Measurements from ENCODE around the gene SUPT20H.

The SUPT20H gene

DNA sequence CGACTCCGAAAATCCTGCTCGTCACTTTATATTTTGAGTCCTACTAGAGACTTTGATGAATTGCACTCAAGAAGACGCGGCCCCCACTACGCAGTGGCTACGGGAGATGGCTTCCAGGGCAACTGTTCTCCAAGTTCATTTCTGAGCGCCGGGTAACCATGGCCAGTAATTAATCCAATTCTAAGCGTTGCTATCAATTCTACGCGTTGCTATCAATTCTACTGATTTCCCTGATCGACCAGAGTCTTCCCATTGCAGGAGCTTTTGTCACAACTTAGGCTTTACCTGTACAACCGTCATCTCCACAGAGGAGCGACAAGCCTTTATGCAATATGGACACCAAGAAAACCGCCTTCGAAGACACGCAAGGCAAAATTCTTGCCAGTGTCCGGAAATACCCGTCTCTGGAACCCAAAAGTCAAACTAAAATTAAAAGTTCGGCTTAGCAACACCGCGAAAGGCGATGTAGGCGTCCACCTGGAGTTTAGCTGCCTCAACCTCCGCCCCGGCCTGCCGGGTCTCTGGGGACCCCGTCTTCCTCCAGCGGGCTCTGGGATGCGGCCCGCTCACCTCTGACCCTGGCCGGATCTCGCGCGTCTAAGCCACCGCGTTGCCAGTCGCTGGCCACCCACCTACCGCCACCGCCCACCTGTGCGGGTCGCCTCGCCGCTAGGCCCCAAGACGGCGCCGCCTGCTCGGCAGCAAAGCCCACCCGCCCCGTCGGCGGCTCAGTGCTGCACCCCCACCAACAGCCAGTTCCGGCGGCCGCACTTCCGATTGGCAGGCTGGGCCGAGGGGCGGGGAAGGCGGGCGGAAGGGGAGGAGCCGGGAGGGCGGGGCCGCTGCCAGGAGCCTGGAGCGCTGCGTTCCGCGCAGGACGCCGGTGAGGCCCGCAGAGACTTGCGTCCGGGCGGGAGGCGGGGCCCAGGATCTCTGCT lies at the start of gene SUPT20H:
Gene SUPT20H (minus strand): TSS at position 779 of the 938 bp plus-strand sequence. CDS start 8,198 bp downstream, outside the sequence.
- DNase-seq = peak; percentile 82

DNA sequence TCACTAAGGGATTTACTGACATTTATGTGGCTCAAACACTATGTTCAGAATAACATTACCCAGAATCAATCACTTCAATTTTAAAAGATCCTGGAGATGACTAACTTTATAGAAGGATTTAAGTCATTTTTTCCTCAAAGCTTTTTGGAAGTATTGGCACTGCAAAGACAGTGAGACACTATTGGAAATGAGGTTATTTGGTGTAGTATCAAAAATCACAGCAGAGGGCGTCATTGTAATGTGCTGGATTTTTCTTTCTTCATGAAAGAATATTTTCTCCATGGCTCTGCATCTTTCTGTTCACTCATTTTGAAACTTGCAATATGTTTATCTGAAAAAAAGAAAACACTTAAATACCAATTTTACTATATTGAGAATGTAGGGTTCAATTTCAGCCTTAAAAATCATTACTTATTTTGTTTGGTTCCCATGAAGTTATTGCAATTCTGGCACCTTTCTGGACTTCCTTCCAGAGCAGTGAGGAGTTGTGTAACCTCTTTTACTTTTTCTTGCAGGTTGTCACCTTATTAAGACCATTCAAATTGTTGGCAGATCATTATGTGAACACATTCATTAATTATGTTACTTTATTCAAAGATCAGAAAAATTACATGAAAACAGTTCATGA lies 49.7 kb upstream of the SUPT20H start:
- DNase-seq = peak; percentile 51

DNA sequence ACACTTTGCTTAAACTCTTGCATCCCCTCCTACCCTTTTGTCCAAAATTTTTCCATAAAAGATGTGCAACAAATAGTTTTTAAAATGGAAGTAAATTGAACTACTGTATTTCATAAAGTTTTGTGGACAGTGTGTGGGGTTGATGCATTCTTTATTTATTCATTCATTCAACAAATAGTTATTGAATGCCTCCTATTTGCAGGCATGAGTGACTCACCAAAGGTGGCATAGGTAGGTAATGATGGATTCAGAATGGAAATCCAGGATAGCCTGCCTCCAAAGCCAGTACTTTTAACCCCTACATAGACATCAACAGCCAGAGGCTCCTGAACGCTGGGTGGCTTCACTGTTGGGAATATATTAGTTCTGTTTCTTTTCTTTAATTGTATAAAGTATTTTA lies 48.4 kb upstream of the SUPT20H start:
- no peak for DNase-seq

DNA sequence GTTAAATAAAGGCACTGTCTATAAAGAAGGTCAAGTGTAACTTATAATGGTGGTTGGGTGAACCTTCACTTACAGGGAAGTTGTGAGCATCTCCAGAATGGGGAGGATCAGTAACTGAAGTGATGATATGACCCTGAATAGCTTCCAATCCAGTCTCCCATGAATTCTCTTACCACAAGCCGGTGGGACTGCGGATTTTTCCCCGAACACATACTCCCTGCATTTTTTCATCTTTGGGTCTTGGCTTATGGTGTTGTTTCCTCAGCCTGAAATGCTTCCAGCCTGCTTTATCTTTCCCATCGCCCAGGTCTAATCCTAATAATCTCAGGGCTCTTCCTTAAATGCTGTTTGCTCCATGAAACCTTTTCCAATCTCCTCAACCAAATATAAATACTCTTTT lies 48.0 kb upstream of the SUPT20H start:
- no peak for DNase-seq

DNA sequence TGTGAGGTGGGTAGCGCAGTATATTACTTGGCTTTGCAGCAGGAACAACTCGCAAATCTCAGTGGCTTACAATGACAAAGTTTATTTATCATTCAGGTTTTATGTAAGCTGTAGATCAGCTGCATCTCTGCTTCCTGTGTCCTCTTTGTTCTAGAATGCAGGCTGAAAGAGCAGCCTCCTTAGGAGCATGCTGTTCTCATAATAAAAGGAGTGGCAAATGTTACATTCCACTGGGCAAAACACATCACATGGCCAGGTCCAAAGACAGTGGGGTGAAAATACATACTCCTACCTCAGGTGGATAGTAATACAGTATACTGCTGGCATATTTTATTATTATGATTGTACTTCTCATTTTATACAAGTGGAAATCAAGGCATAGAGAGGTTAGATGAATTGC lies 47.2 kb upstream of the SUPT20H start:
- no peak for DNase-seq

DNA sequence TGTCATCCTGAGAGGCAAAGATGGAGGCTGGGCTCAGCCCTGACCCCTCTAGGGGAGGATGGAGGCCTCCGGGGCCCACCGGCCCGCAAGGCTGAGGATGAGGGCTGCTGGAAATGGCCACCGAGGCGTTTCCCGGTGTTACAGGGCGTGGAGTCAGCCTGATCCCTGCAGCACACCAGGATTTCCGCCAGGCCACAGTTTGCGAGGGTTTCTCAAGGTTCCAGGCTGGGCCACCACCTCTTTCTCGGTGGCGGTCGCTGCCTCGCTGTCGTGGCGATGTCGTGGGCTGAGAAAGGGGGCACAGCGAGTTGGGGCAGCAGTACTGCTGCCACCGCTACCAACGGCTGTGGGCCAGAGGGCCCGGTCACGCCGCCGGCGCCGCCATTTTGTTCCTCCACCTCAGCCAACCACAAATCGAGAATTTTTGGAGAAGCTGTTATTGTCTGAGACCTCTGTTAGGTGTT lies 45.8 kb upstream of the SUPT20H start, which contains the start of gene CSNK1A1L:
Gene CSNK1A1L (minus strand): TSS at position 414 of the 464 bp plus-strand sequence. CDS start 408 bp downstream, at position 6.
- DNase-seq = no peak

DNA sequence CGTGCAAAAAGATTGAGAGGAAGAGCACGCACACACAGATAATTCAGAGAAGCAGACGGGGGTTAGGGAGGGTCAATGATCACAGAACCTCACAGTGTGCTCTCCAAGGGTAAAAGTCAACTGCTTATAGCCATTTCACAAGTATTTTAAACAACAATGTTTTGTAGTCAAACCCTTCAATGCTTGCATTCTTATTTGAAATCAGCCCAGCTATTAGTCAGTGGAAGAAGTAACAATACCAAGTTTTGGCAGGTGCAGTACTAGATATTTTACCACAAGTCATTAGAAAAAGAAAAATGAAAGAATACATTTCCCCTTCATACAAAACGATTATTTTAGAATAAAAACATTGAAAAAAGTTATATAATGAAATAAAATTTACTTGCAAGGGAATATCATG lies 43.4 kb upstream of the SUPT20H start:
- no peak for DNase-seq

DNA sequence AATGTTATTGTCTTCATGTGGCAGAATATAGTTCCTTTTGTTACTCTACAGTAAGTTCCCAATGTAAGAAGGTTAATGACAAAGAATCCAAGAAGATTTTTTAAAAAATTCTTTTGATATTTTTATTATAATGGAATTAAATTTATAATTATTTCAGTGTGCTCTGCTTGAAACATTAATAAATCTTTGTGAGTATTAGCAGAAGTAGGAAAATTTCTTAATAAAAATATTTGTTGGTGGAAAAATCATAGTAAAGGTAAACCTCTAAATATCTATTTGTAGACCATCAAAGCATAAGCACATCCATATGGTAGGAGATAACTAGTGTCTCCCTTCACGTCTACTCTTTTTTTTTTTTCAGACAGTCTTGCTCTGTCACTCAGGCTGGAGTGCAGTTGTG lies 41.7 kb upstream of the SUPT20H start:
- DNase-seq = no peak

DNA sequence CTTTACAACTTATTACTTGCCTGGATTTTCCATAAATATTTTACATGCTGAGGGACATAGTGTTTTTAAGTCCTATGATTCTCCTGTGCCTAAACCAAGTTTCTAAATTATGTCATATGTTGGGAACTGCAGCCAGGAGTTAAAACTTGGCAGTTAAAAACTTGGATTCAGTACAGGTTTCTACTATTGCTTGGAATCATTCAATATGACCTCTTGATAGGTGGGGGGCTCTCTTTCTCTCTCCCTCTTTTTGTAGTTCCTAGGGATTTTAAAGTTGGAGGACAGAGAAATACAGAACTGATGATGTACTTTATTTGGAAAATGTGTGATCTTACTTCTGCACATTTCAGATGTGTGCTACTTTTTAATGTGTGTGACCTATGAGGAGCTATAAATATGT lies 41.2 kb upstream of the SUPT20H start:
- no peak for DNase-seq

DNA sequence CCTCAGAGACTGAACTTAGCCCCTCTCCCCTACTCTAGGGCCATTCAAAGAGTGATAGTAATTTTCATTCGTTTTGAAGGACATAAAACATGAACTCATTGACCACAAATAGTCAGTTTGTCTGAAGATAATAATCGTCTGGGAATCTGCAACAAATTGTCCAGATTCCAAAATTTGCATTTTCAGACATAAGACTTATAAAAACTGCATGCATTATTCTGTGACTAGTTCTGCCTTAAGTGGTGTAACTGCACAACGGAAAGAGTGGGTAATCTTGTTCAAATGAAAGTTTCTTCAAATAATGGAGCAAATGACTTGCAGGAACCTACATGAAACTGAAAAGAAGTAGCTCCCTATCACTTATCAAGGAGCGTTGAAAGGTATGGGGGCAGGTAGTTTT lies 37.6 kb upstream of the SUPT20H start:
- DNase-seq = no peak

DNA sequence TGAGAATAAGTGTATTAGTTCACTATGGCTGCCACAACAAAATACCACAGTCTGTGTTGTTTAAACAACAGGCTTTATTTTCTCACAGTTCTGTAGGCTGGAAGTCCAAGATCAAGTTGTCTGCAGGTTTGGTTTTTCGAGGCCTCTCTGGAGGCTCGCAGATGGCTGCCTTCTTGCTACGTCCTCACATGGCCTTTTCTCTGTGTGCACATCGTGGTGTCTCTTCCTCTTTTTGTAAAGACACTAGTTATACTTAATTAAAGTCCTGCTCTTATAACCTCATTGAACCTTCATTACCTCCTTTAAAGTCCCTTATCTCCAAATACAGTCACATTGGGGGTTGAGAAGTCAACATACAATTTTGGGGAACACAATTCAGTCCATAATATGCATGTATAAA lies 35.4 kb upstream of the SUPT20H start:
- DNase-seq = no peak

DNA sequence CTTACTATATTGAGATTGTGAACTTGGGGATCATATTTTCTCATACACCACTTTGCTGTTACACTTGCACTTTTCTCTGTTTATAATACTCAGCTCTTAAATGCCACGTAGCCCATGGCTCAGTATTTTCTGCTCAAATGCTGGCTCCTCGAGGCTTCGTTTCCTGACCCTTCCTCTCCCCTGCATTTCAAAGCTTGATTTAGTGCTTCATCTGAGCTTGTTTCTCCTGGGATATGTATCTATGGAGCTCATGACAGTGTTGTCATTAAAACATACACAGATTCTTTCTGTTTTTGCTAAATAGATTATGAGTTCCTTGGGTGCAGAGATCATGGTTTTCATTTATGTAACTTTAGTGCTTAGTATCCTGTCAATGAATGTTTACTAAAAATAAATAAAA lies 34.6 kb upstream of the SUPT20H start:
- no peak for DNase-seq

DNA sequence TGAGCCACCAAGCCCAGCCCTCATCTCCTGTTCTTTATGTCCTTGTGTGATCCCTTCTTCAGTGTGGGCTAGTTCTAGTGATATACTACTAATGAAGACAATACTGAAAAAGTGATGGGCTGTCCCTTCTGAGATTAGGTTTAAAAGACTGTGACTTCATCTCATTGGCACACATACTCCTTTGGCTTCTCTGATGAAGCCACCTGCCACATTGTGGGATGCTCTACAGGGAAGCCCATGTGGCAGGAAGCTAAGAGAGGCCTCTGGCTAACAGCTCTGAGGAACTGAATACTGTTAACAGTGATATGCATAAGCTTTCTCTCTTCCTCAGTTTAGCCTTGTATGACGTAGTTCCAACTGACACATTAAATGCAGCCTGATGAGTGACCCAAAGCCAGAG lies 32.3 kb upstream of the SUPT20H start:
- DNase-seq = no peak

DNA sequence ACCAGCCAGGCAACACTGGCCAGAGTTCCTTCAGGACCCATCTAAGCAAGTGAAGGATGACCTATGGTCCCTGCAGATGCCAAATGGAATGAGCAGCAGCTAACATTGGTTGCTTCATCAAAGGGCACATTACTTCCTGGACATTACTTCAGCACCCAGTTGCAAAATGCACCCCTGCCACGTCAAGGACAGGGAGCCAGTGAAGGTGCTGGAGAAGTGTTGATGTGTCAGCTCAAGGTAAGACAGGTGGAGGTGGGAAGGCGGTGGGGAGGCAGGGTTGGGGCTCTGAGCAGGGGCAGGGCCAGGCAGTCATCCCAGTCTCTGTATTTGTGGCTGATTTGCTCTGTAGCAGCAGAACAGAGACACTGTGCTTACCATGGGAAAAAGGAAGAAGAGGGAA lies 31.4 kb upstream of the SUPT20H start:
- no peak for DNase-seq

DNA sequence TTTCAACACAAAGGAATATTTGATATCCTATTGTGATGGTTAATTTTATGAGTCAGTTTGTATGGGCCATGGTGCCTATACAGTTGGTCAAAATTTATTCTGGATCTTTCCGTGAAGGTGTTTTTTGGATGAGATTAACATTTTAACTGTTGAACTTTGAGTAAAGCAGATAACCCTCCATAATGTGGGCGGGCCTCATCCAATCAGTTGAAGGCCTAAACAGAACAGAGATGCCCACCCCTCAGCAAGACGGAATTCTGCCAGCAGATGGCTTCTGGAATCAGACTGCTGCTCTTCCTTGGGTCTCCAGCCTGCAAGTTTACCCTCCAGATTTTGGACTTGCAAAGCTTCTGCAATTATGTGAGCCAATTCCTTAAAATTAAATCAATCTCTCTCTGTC lies 30.0 kb upstream of the SUPT20H start:
- no peak for DNase-seq

DNA sequence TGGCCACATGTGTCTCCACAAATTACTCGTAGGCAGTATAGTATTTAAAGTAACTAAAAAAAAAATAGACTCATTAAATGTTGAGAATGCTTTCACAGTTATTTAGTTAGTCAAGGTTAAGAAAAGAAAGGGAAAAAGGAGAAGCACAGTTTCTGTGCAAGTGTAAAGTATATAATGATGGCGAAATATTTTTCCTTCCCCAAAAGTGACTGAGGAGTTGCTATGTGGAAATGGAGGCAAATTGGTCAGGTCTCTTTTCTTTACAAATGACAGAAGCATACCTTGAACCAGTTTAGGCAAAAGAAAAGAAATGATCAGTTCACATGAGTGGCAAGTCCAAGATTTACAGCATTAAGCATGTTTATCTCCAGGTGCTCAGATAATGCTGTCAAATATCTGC lies 28.0 kb upstream of the SUPT20H start:
- DNase-seq = no peak

DNA sequence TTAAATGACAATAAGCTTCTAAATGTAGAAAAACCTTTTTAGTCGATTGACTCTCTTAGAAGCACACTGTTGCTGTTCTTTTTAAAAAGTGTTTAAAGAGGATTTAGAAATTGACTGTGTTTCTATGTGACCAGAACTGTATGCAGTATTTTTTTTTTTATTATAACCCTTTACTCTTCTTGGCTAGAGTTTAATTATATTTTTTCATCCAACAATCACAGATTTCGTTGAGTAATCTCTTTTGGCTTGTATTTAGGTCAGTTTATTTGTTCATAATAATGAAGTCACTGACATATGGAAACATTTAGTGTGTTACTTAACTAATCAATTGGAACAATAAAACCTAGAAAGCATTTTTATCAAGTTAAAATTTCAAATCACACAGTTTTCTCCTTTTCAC lies 26.1 kb upstream of the SUPT20H start:
- DNase-seq = no peak

DNA sequence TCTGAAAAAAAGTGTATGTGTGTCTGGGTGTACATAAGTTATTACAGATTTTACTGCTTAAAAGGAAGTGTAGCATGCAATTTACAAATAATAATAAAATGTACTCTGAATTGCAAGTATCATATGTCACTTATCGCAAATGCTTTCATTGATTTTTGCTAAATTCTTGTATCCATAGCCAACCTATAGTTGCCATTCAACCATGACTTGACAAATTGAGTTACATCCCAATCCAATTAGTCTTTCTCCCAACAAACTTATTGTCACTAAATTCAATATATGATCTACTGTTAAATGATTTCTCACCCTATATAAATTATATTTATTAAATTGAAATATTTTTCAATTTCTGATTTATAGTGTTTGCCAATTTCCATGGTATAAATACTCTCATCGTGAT lies 17.3 kb upstream of the SUPT20H start:
- DNase-seq = no peak

DNA sequence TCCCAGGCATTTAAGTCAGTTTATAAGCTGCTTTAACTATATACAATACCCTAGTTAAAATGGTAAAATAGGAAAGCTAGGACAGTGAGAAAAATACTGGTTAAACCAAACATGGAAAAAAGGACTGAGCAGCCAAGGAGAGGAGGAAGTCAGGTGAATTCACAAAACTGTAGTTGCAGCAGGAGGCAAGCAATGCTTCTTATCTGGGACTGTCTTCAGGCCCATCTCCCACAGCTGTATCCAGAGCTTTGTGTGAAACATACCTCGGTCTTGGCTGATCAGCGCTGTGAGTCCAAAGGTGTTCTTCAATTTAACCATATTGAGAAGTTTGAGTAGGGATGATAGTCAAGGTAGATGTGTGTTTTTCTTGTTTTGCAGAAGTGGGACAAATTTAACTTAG lies 15.7 kb upstream of the SUPT20H start:
- no peak for DNase-seq

DNA sequence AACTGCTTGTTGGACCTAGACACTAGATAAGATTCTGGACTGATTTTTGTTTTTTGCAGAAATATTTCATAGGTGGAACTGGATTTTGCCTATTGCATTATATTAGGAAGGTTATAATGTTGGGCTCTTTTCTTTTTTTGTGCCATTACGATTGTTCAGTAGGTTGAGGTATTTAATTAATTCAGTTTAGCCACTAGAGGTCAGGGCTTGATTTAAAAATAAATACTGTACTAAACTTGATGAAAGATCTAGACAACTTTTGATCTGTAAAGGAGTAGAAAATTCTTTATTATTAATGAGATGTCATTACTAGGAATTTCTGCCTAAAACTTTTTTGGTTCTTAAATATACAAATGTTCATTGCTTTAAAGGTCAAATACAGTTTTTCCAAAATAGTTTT lies 15.2 kb upstream of the SUPT20H start:
- DNase-seq = peak; percentile 46

DNA sequence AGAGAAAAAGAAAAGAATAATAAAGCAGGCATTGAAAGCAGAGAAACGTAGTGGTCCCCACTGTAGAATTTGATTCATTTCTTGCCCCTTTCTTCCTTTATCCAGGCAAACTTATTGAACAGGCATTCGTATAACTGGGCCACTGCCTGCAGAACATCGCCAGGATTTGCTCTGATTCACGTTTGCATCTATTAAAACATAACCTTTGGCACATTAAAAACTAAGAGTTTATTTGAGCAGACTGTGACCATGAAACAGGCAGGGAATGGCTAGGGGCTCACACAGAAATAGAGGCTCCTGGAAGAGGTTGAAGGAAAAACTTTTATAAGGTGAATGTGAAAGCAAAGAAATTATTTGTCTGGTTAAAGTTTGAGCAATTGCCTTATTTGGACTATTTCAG lies 12.5 kb upstream of the SUPT20H start:
- DNase-seq = no peak

DNA sequence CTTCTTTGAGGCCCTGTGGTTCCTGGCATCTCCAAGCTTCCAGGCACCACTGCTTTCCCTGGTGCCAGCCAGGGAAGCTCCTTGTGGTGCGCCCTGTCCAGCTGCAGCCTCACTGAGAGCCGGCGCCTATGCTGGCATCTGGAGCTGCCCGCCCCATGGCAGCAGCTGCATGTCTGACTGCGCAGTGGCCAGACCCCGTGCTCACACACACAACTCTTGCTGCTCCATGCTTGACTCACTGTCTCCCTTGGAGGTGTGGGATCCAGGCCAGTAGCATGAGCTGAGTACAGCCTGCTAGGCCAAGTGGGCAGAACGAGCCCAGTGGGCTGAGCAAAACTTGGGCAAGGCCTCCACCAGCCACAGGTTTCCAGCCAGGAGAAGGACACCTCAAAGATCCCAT lies 11.5 kb upstream of the SUPT20H start:
- DNase-seq = no peak

DNA sequence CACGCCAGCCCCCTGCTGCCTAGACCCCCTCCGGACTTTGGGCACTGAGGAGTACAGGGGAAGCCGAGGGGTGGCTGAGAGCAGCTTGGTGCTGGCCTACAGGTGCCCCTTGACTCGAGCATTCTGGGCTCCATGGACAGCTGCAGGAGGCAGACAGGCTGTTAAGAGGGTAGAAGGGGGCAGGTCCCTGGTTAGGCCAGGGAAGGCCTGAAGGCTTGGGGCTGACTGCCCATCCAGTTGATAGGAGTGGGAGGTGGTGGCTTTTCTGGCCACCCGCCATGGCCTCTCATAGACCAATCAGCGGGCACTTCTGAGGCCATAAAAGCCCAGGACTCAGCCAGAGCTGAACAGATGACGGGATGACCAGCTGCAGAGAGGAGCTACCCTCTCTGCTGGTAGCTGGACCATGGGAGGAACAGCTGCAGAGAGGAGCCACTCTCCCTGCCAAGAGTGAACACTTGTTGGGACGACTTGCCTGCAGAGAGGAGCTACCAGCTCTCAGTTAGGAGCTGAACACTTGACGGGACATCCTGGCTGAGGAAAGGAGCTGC lies 10.7 kb upstream of the SUPT20H start:
- no peak for DNase-seq

DNA sequence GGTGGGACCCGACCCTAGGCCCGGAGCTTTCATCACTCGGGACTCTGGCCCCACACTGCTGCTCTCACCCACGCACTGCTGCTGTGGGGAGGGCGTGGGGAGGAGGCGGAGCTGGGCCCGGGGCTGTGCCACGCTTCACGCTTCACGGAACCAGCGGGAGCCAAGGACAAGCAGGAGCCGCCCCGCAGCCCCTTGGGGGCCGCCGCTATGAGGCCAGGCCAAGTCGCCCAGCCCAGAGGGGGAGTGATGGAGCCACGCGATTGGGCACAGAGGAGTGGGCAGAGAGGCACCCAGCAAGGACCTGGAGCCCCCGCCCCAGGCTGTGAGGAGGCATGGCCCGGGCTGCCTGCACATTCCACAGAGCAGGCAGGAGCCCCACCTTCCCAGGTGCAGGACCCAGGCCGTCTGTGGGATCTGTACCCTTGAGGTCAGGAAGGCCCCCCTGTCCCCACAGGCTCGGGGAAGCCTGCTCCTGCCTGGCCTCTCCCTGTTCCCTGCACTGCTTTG lies 10.2 kb upstream of the SUPT20H start:
- no peak for DNase-seq

Data from NCI-H748 treated with DMSO at 0.1 percent for 48 hours (cell line).